Retinal pigment epithelial cell (primary cell): Measurements from ENCODE around the gene SCUBE2.

Experiments
- DNase-seq: peaks from one replicate; pipeline ENCODE4 v3.0.0-alpha.2; 2010; ENCODE audit warnings: low read depth
- H3K4me3 ChIP-seq: 2 replicates; pipeline ENCODE4 v1.5.1; 2011; ENCODE audit warnings: mild to moderate bottlenecking, low read length, control low read depth, moderate library complexity
- TF ChIP-seq, protein P1 (sequence below): conservative IDR thresholded peaks from 2 replicates; pipeline ENCODE4 v1.5.1; 2011; ENCODE audit warnings: low read depth, low read length, control low read depth, inconsistent platforms

SCUBE2 gene

GRCh38 chr11:9078113-9079086 lies 13.0 kb downstream of the SCUBE2 start:
- TF ChIP-seq, protein P1, sequence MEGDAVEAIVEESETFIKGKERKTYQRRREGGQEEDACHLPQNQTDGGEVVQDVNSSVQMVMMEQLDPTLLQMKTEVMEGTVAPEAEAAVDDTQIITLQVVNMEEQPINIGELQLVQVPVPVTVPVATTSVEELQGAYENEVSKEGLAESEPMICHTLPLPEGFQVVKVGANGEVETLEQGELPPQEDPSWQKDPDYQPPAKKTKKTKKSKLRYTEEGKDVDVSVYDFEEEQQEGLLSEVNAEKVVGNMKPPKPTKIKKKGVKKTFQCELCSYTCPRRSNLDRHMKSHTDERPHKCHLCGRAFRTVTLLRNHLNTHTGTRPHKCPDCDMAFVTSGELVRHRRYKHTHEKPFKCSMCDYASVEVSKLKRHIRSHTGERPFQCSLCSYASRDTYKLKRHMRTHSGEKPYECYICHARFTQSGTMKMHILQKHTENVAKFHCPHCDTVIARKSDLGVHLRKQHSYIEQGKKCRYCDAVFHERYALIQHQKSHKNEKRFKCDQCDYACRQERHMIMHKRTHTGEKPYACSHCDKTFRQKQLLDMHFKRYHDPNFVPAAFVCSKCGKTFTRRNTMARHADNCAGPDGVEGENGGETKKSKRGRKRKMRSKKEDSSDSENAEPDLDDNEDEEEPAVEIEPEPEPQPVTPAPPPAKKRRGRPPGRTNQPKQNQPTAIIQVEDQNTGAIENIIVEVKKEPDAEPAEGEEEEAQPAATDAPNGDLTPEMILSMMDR, result no peak
- no peak for DNase-seq
- no peak overlapping the region for H3K4me3 ChIP-seq

DNA sequence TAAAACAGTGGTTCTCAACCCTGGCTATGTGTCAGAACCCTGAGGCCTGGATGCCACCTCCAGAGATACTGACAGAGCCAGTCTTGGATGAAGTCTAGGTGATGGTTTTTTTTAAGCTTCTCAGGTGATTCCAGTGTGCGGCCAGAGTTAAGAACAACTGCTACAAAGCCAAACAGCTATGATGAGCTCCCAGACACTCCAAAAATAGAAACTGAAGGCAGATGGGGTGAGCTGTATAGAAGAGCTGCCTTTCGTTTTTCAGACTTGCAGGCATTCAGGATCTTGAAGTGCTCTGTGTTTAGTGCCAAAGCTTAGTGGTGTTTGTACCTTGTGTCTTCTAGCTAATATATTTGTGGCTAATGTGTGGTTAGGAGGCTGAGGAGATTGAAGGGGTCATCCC lies 14.2 kb downstream of the SCUBE2 start:
- no peak overlapping the region for H3K4me3 ChIP-seq
- DNase-seq, result no peak
- TF ChIP-seq, protein P1, result no peak

GRCh38 chr11:9076661-9077060 lies 14.7 kb downstream of the SCUBE2 start:
- no peak overlapping the region for H3K4me3 ChIP-seq
- TF ChIP-seq, protein P1, result no peak

DNA sequence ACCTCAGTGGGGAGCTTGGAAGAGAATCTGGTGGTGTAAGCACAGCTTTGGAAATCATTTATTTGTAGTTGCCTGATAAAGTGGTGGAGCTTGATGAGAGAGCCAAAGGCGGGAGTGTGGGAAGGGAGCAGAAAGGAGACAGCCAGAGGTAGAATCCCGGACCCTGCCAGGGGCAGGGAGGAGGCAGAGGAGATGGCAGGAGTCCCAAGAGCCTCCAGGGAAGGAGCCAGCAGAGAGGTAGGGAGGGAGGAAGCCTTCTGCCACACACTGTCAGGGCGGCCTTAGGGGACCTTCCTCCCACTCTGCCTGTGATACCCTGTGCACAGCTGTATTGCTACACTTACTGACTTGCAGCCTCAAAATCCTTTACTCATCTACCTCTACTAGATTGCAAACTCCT lies 15.4 kb downstream of the SCUBE2 start:
- TF ChIP-seq, protein P1, result no peak
- no peak overlapping the region for H3K4me3 ChIP-seq

More at GRCh38 chr11:9076661-9077060, 14.7 kb downstream of the SCUBE2 start:
- DNase-seq, result no peak

DNA sequence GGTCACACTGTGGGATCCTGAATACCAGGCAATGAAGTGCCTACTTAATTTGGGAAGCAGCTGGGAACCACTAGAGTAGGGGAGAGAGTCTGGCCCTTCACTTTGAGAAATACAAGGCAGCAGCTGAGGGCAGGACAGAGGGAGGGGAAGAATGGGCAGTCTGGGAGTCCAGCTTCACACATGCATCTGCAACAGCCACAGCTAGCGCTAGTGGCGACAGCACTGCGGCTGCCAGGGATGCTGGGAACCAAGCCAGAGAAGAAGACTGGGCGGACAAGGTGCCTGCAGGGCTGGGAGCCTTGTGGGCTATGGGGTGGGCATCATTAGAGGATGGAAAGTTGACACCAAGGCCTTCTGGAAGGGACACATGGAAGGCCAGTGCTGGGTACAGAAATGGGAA lies 15.8 kb downstream of the SCUBE2 start:
- H3K4me3 ChIP-seq, result no peak overlapping the region
- DNase-seq, result no peak
- TF ChIP-seq, protein P1, result no peak

More for the DNA sequence above, 15.4 kb downstream of the SCUBE2 start:
- no peak for DNase-seq

DNA sequence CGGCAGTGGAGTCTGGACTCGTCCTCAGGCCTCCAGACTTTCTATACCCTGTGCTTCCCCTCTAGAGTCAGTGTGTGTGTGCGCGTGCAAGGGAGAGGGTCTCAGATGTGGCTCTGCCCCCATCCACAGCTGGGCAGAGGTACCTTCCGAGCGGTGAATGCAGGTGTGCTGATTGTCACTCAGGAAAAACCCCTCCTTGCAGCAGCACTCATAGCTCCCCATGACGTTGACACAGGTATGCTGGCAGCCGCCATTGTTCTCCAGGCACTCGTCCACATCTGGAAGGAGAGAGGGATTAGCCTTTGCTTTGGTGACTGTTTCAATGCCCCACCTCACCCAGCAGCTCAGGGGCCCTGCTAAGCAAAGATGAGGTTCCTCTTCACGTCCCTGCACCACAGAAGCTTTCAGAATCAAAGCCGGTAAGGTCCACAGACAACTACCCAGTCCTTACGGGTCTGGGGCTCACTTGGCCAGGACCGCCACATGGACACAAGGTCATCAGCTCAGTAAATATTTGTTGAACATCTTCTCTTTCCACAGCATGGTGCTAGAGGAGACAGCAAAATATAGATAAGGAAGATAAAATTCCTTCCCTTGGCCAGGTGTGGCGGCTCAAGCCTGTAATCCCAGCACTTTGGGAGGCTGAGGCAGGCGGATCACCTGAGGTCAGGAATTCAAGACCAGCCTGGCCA lies 16.9 kb downstream of the SCUBE2 start:
- DNase-seq, result no peak
- TF ChIP-seq, protein P1, result no peak
- no peak overlapping the region for H3K4me3 ChIP-seq
